Stimulated activated CD8-positive, alpha-beta memory T cell treated with anti-CD3 and anti-CD28 coated beads, Interleukin-7, amount 100 ng/mL, for 48 hours (primary cell): ENCODE data around the gene DGCR2.
A peak's percentile ranks its signal among the peaks of the same experiment; 100 is the strongest.
"Not testable (repeated sequence)": the region's sequence is repeated elsewhere in the genome, so short reads cannot be mapped to it uniquely, and the experiment has no call there.

Source experiments
- DNase-seq, 2 donors: peaks; one replicate each; pipeline ENCODE4 v3.0.0-alpha.2; 2020; ENCODE audit warnings: low read depth in 1 of 2; ENCODE audit errors: extremely low read depth in 1 of 2

The DGCR2 gene

DNA sequence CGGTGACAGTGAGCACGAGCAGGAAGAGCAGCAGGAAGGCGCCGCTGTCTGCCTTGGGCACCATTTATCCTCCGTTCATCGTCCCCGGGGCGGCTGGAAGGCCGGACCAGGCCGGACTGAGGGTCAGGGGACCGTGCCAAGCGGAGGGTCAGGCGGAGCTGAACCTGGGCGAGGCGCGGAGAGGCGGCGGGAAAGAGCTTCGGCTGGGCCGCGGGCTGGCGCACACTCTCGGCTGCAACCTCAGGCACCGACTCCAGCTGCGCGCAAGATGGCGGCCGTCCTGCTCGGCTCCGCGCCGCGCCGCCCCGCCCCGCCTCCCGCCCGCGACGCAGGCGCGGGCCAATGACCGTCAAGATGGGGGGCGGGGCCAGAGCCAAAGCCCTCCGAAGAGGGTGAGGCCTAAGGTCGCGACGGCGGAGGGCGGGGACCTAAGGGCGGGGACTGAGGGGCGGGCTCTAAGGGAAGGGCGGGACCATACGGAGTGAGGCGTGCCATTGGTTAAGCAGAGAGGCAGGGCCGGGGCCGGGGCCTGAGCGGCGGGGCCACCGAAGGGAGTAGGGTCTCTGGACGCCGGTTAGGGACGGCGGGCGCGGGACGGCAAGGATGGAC, at the start of gene DGCR2:
Gene DGCR2 (minus strand): TSS at position 270 of the 609 bp plus-strand sequence. CDS start 206 bp downstream, at position 64.
- DNase-seq: peak; percentile 91 to 92

GRCh38 chr22:19169947-19170318, 47.7 kb upstream of the DGCR2 start:
- DNase-seq: no peak

DNA sequence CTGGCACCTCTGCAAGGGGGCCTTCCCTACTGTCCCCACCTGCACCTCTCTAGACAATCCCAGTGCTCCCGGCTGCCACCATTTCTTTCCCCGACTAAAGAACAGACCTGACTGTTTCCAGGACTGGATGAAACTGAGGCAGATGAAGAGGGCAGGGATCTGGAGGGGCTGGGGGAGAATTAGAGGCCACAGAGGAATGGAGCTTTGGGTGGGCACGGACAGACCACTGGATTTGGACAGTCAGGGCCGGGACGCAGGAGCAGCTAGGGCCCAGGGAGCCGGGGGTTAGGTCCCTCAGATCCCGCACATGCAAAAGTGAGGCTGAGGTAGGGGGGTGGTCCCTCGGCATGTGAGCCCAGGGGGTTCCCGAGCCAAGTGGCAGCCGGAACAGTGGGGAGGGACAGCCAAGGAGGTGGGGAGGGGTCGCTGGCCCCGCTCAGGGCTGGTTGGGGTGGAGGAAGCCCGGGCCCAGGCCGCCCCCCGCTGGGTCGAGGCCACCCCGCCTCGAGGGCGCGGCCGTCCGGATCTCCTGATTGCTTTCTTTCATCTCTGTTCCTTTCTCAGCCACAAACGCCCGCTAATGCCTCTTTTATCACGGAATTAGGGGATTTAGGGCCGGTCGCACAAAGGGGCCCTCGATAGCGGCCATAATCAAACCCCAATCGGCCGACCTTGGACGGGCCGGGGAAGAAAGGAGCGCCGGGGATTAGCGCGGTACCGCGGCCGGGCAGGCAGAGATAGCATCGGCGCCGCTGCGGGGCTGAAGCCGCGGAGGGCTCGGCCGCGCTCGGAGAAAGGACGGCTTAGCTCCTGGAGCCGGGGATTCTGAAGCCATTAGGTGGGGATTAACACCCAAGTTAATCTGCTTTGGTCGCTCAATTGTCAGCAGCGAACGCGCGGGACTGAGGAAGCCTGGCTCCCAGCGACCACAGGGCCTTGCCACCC, 47.1 kb upstream of the DGCR2 start:
- DNase-seq: no peak

DNA sequence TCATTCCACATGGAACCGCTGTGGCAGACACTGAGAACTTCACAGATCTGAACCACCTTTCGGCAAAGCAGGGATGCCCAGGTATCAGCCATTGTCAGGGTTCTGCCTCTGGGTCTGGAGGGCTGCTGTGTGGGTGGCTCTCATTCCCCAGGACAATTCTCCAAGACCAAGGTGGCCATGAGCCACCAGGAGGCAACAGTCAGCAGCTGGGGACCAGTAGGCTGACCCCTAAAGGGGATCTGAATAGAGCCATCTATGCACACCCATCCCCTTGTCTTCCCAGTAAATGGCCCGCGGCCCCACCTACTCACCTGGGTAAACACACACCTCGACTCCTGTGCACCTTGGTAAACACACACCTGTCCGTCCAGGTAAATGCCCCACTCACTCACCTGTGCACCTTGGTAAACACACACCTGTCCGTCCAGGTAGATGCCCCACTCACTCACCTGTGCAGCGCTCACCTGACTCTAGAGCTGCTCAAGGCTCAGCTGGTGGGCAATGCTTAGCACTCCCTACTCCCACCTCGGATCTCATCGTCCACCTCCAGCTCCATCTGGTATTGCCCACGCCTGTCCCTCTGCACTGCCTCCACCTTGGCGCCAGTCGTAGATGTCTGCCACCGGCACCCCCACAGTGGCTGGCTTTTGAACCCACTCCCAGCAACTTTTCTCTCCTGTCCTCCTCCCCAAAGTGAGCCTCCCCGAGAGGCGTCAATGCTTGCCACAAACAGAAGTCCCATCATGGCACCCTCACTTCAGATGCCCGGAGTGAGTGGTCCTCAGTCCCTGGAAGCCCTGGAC, 46.1 kb upstream of the DGCR2 start:
- no peak for DNase-seq

- no peak for DNase-seq
Measured at GRCh38 chr22:19167106-19167869, 45.1 kb upstream of the DGCR2 start.

GRCh38 chr22:19166421-19166820, 44.2 kb upstream of the DGCR2 start:
- DNase-seq: no peak

GRCh38 chr22:19164425-19164824, 42.2 kb upstream of the DGCR2 start:
- DNase-seq: no peak

- not testable (repeated sequence) for DNase-seq
Measured at GRCh38 chr22:19158649-19159048, 36.4 kb upstream of the DGCR2 start.

DNA sequence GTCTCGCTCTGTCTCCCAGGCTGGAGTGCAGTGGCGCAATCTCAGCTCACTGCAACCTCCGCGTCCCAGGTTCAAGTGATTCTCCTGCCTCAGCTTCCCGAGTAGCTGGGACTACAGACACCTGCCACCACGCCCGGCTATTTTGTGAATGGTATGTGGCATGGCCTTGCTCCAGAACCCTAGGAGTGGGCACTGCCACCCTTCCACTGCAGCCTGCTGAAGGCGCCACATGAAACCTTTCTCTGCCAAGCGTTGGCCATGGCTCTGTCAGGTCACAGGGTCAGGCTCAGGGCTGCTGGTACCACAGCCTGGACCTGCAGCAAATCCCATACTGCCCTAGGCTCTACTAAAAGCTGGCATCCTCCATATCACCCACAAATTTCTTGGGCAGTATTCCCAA, 33.9 kb upstream of the DGCR2 start:
- DNase-seq: not testable (repeated sequence)

DNA sequence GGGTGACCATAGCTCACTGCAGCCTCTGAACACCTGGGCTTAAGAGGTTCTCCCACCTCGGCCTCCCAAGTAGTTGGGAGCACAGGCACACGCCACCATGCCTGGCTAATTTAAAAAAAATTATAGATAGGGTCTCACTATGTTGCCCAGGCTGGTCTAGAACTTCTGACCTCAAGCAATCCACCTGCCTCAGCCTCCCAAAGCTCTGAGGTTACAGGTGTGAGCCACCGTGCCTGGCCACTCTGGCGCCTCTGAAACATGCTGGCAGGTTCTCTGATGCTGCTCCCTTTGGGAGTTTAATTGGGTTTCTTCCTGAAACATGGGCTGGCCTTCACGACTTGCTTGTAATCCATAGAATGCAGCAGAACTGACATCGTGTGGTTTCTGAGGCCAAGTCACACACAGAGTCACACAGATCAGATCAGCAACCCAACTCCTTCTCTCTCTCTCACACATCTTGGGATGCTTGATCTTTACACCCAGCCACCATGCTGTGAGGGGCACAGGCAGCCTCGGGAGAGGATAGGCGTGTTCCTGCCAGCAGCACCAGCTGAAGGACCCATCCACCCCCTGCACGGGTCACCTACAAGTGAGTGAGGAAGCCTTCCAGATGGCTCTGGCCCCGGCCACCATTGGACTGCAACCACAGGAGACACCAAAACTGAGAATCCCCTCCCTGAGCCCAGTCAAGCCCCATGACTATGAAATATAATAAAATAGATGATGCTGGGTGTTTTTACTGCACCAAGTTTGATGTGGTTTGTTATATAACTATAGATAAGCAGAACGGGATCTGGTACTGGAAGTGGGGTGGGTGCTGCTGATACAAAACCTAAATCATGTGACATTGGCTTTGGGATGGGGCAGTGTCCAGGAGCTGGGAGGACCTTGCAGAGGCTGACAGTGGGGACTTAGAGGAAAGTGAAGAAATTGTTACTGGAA, 31.0 kb upstream of the DGCR2 start:
- DNase-seq: no peak

DNA sequence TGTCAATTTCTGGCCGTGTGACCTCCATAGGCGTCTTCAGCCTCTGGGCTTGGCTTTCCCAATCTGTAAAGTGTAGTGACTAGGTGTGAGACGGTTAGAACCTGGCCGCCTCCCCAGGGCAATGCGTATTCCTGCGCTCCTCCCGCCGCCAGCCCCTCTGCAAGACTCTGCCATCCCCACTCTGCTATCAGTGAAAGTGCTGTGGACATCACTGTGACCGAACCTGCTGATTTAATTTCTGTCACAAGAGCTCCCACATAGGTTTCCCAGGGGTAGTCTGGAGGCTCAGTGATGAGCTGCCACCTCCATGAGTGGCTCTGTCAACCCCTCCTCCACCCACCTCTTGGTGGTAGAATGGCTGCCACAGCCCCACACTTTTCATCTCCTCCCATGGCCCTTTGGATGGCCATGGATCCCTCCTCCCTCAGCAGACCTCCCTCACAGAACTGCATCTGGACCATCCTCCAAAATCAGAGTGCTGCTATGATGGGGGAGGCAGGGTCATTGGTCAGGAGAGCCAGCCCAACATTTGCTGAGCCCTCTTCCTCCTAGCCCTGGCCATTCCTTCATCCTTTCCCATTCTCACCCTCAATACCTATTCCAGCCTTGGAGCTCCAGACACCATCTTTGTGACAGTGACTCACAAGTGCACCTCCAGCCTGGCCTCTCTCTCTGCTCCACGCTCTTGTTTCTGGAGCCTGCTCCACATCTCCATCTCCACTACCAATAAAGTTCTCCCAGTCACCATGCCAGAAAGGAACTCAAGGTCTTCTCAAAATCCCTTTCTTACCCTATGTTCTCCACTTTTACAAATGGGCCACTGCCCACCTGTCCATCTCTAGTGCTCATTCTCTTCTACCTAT, 29.3 kb upstream of the DGCR2 start:
- no peak for DNase-seq

- no peak for DNase-seq
Measured at GRCh38 chr22:19150482-19151328, 28.5 kb upstream of the DGCR2 start.

GRCh38 chr22:19149991-19150390, 27.8 kb upstream of the DGCR2 start, which contains the start of gene GSC2:
GSC2 (minus strand) TSS chr22:19150292; CDS start chr22:19150283, 9 bp downstream.
- no peak for DNase-seq

GRCh38 chr22:19149047-19149883, 27.1 kb upstream of the DGCR2 start:
- DNase-seq: no peak

- DNase-seq: no peak
Measured at GRCh38 chr22:19148417-19149046, 26.3 kb upstream of the DGCR2 start.

- DNase-seq: no peak
Measured at GRCh38 chr22:19147195-19147780, 25.1 kb upstream of the DGCR2 start.
